LoVo (cell line): ENCODE data around the gene TMEM219.
"Not testable (repeated sequence)": the region's sequence is repeated elsewhere in the genome, so short reads cannot be mapped to it uniquely, and the experiment has no call there.

Source experiments
- DNase-seq: peaks from one replicate; pipeline ENCODE4 v3.0.0-alpha.2; 2016; ENCODE audit warnings: low spot score

The TMEM219 gene

GRCh38 chr16:29951625-29952365 is 10.1 kb upstream of the TMEM219 start:
- DNase-seq: no peak

- DNase-seq: no peak
Observed at GRCh38 chr16:29958756-29959155, 3.1 kb upstream of the TMEM219 start.

GRCh38 chr16:29959293-29959692 is 2.6 kb upstream of the TMEM219 start:
- no peak for DNase-seq

- DNase-seq: not testable (repeated sequence)
Observed at GRCh38 chr16:29959821-29960220, 2.1 kb upstream of the TMEM219 start.

GRCh38 chr16:29961127-29961478 is 776 bp upstream of the TMEM219 start:
- no peak for DNase-seq

- DNase-seq: no peak
Observed at GRCh38 chr16:29962344-29962994, 590 bp downstream of the TMEM219 start.

- no peak for DNase-seq
Observed at GRCh38 chr16:29963021-29963743, 1.3 kb downstream of the TMEM219 start.

GRCh38 chr16:29968205-29968604 is 6.3 kb downstream of the TMEM219 start:
- DNase-seq: no peak

GRCh38 chr16:29971304-29971703 is 9.4 kb downstream of the TMEM219 start:
- DNase-seq: no peak

- no peak for DNase-seq
Observed at GRCh38 chr16:29972500-29972899, 10.6 kb downstream of the TMEM219 start.

- DNase-seq: no peak
Observed at GRCh38 chr16:29972992-29973383, 11.1 kb downstream of the TMEM219 start.

GRCh38 chr16:29973384-29974246 is 11.7 kb downstream of the TMEM219 start, which contains the start of gene TAOK2:
Gene TAOK2, plus strand, starts transcription at chr16:29973868. Its CDS starts 3,905 bp downstream, at chr16:29977773.
- DNase-seq: peak; percentile 96

GRCh38 chr16:29974291-29975133 is 12.6 kb downstream of the TMEM219 start:
- no peak for DNase-seq

- no peak for DNase-seq
Observed at GRCh38 chr16:29975134-29975538, 13.3 kb downstream of the TMEM219 start.

GRCh38 chr16:29975811-29976511 is 14.1 kb downstream of the TMEM219 start:
- no peak for DNase-seq

GRCh38 chr16:29977063-29977825 is 15.4 kb downstream of the TMEM219 start:
- DNase-seq: no peak

- no peak for DNase-seq
Observed at GRCh38 chr16:29978081-29978480, 16.2 kb downstream of the TMEM219 start.

- no peak for DNase-seq
Observed at GRCh38 chr16:29978564-29979270, 16.8 kb downstream of the TMEM219 start.
